Measurements from ENCODE around the gene MX1. TPM values are rescaled to one million over a fixed set of nuclear protein-coding genes. Genes with fewer than 3 reads are reported as not detected.

Gene MX1
- total and polyA plus RNA-seq, 2 of the 13 experiments (the other 11 are each of a cell fraction or from before 2014, with no cell fraction given): 2.6 to 5.8 TPM

DNA sequence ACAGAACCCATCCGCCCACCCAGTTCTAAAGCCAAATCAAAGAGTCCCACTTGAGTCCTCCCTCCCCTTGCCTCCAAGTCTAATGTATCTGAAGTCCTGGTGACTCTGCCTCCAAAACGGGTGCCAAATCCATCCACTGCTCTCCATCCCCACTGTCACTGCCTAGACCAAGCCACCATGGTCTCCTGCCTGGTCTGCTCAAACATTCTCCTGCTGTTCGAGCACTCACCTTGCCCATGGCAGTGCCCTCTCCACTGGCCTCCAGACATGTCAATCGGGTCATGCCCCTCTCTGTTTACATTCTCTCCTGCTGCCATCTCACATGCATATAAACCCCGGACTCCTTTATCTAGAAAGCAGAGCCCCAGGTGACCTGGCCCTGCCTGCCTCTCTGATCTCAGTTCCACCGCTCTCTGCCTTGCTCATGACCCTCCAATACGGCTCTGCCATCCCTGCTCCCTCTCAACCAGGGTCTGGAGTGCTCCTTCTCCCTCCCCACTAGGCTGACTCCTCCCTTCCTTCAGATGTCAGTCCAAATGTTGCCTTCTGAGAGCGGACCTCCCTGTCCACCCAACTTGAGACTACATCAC, 32.1 kb upstream of the MX1 start:
- no peak overlapping the region for H3K27ac ChIP-seq (ENCODE audit: extremely low read length, insufficient read depth, low read length)
- ATAC-seq (no peak), FAIRE-seq (no peak), DNase-seq (ENCODE audit: low spot score) (no peak)
- H4K20me1 ChIP-seq (ENCODE audit: insufficient read depth, low read length): no peaks in the 10 kb centered on the region
- intact Hi-C loops (cut with micrococcal nuclease; ENCODE audit: unreplicated experiment) (no loop called here), in situ Hi-C loops (cut with HindIII; ENCODE audit: extremely low pct_ligation_motif_present, low pct_unique_long_range_greater_than_20kb) (no loop called here)
- H3K36me3 ChIP-seq (replicated peaks in 1 of 2; ENCODE audit: control insufficient read depth in 1 of 2, insufficient read depth in 2 of 2, low read length in 2 of 2): peaks cover 2 to 22% of the 10 kb centered on the region in 2 experiments; a peak in 4 of 5 replicates
- 83% methylated on average over 8 of the region's 8 CpGs for WGBS (ENCODE audit: low lambda C conversion rate)
- BruUV-seq (replicated peaks): no TSS peak
- no peak overlapping the region for H2AFZ ChIP-seq (ENCODE audit: low read length)
- no peaks in the 10 kb centered on the region for H3K4me1 ChIP-seq (ENCODE audit: insufficient read depth, low read length)
- H3K9me3 ChIP-seq (ENCODE audit: low read length): no peaks in the 10 kb centered on the region
- no peaks in the 10 kb centered on the region for H3K79me2 ChIP-seq (ENCODE audit: insufficient read depth, low read length)
- TF ChIP-seq CENPT (CRISPR knock-in tag; IDR thresholded peaks at IDR 0.05; ENCODE audit: low read depth) (no peak), MZF1 (CRISPR knock-in tag; IDR thresholded peaks at IDR 0.05; ENCODE audit: borderline replicate concordance) (no peak), SP5 (CRISPR knock-in tag; IDR thresholded peaks at IDR 0.05; ENCODE audit: borderline replicate concordance, low read depth) (no peak), ZNF234 (CRISPR knock-in tag; conservative IDR thresholded peaks at IDR 0.05) (no peak), HIVEP1 (CRISPR knock-in tag; IDR thresholded peaks at IDR 0.05) (no peak), SP2 (CRISPR knock-in tag; IDR thresholded peaks at IDR 0.05) (no peak), ZNF660 (CRISPR knock-in tag; IDR thresholded peaks at IDR 0.05; ENCODE audit: borderline replicate concordance, low read depth) (no peak), FOXO1 (CRISPR knock-in tag; IDR thresholded peaks at IDR 0.05) (no peak), ERF (CRISPR knock-in tag; IDR thresholded peaks at IDR 0.05) (no peak), FOXM1 (CRISPR knock-in tag; IDR thresholded peaks at IDR 0.05) (no peak), MED8 (CRISPR knock-in tag; IDR thresholded peaks at IDR 0.05; ENCODE audit: insufficient replicate concordance) (no peak), AKAP8 (CRISPR knock-in tag; IDR thresholded peaks at IDR 0.05) (no peak), ZKSCAN5 (CRISPR knock-in tag; IDR thresholded peaks at IDR 0.05) (no peak)
- TF ChIP-seq, protein P1, sequence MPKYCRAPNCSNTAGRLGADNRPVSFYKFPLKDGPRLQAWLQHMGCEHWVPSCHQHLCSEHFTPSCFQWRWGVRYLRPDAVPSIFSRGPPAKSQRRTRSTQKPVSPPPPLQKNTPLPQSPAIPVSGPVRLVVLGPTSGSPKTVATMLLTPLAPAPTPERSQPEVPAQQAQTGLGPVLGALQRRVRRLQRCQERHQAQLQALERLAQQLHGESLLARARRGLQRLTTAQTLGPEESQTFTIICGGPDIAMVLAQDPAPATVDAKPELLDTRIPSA (CRISPR knock-in tag; IDR thresholded peaks at IDR 0.05; ENCODE audit: borderline replicate concordance): no peak
- H3K9ac ChIP-seq (ENCODE audit: insufficient read depth, low read depth, low read length): no peak overlapping the region
- no peak overlapping the region for H3K4me3 ChIP-seq (replicated peaks in 1 of 3; ENCODE audit: insufficient read depth in 1 of 3, low read depth in 2 of 3, low read length in 3 of 3)
- no peaks in the 10 kb centered on the region for H3K27me3 ChIP-seq (ENCODE audit: control insufficient read depth in 1 of 2, insufficient read depth in 2 of 2, low read length in 2 of 2)
- POLR2A ChIA-PET: no interaction called here
- CTCF ChIA-PET (ENCODE audit: low intra/inter-chr PET ratio, low total read pairs): no interaction called here
- no peak overlapping the region for H3K4me2 ChIP-seq (ENCODE audit: low read depth, low read length)

Data from HepG2 (cell line).